Sigmoid colon (tissue), 7 donors: Measurements from ENCODE around the gene TOPBP1. TPM values are rescaled to one million over a fixed set of nuclear protein-coding genes. Genes with fewer than 3 reads are reported as not detected.

ENCODE experiments used
- DNase-seq: peaks from one replicate; pipeline ENCODE4 v3.0.0-alpha.2; 2019
- H3K27ac ChIP-seq, 4 donors: fragments of 200-600 bp; sonication (generic); one replicate each; pipeline ENCODE4 v1.5.1; 2016 to 2019; ENCODE audit warnings: mild to moderate bottlenecking in 1 of 4
- H3K27me3 ChIP-seq, 3 donors: fragments of 200-600 bp; sonication (generic); one replicate each; pipeline ENCODE4 v1.5.1; 2019; ENCODE audit warnings: mild to moderate bottlenecking in 1 of 3
- H3K36me3 ChIP-seq, 4 donors: fragments of 200-600 bp; sonication (generic); one replicate each; pipeline ENCODE4 v1.5.1; 2016 to 2019
- H3K4me1 ChIP-seq, 4 donors: fragments of 200-600 bp; sonication (generic); one replicate each; pipeline ENCODE4 v1.5.1; 2017 to 2019
- H3K4me3 ChIP-seq, 4 donors: fragments of 200-600 bp; sonication (generic); one replicate each; pipeline ENCODE4 v1.5.1; 2017 to 2019; ENCODE audit warnings: mild to moderate bottlenecking in 2 of 4, moderate library complexity in 1 of 4
- H3K9me3 ChIP-seq, 4 donors: fragments of 200-600 bp in 3 of 4; sonication (generic) in 3 of 4; one replicate each; pipeline versions ENCODE4 v1.5.1 to v1.6.1; 2013 to 2019
- CTCF ChIP-seq, 4 experiments: fragments of 450-650 bp in 3 of 4; fragments of 200-600 bp in 1 of 4; IDR thresholded peaks; one replicate each; pipeline ENCODE4 v1.5.1; 2016 to 2019; ENCODE audit warnings: antibody characterized with exemption in 4 of 4, mild to moderate bottlenecking in 3 of 4, moderate library complexity in 2 of 4
- EP300 ChIP-seq, 4 donors: sonication (generic); formaldehyde crosslinking; IDR thresholded peaks; one replicate each; pipeline ENCODE4 v1.6.1; 2017; ENCODE audit warnings: antibody characterized with exemption in 4 of 4
- POLR2A ChIP-seq, 2 donors: fragments of 450-650 bp; IDR thresholded peaks; one replicate each; pipeline ENCODE4 v1.6.1; 2016; ENCODE audit warnings: antibody characterized with exemption in 2 of 2, mild to moderate bottlenecking in 2 of 2, moderate library complexity in 2 of 2
- POLR2AphosphoS5 ChIP-seq, 4 donors: sonication (generic); formaldehyde crosslinking; IDR thresholded peaks; one replicate each; pipeline ENCODE4 v1.6.1; 2017; ENCODE audit warnings: antibody characterized with exemption in 4 of 4
- WGBS, 2 donors: extraction: QIAGEN DNeasy Blood & Tissue Kit; methylation state at CpG; one replicate each; pipeline ENCODE4 v1.1.7; 2013; 5-methylcytosine and 5-hydroxymethylcytosine counted together
- intact Hi-C: fragments of 100-400 bp; cut with DNase I; formaldehyde crosslinking; loops from one replicate; pipeline ENCODE4 v1.15.1; 2023
- polyA plus RNA-seq, 3 donors: library from polyadenylated mRNA; stranded (reverse); fragments of 200-250 nt; gene quantifications; one replicate each; pipeline ENCODE4 v1.2.3, GENCODE V29; 2013
- total RNA-seq, 4 donors: library from RNA; depleted of rRNA; stranded (reverse); fragments of >200 nt; gene quantifications; one replicate each; pipeline ENCODE4 v1.1.0, GENCODE V29; 2016
- donor health status: healthy with polysubstance abuse.
- donor health status: Bipolar disorder and iron deficiency.
- donor health status: healthy.

The TOPBP1 gene
- total and polyA plus RNA-seq, 7 donors: 4.8 to 30.2 (median 15.9) TPM

- no peak for DNase-seq
- Histone ChIP-seq H3K9me3 (no peaks in the 10 kb centered on the region), H3K27ac (no peak overlapping the region), H3K36me3 (peaks cover 0 to 45% (median 9%) of the 10 kb centered on the region in 4 donors), H3K4me3 (no peak overlapping the region), H3K27me3 (no peaks in the 10 kb centered on the region), H3K4me1 (peaks cover 0 to 28% (median 12%) of the 10 kb centered on the region in 4 donors)
- WGBS, 2 donors: 83 to 86% methylated on average over 2 of the region's 2 CpGs
- intact Hi-C loops: loop anchor here (5.0 to 10.0 kb wide), 4 partner anchors 83 to 935 kb away; partner anchors contain the start of gene NPHP3
- no peak for TF ChIP-seq EP300 (IDR thresholded peaks at IDR 0.05)
- TF ChIP-seq POLR2A (IDR thresholded peaks at IDR 0.05): no peak
- TF ChIP-seq CTCF (IDR thresholded peaks at IDR 0.05): no peak
- no peak for TF ChIP-seq POLR2AphosphoS5 (IDR thresholded peaks at IDR 0.05)
Measured at GRCh38 chr3:133659806-133660205, 1.9 kb downstream of the TOPBP1 start.

- WGBS, 2 donors: 88 to 93% methylated on average over 4 of the region's 4 CpGs
- TF ChIP-seq POLR2AphosphoS5 (IDR thresholded peaks at IDR 0.05) (no peak), CTCF (IDR thresholded peaks at IDR 0.05) (no peak), EP300 (IDR thresholded peaks at IDR 0.05) (no peak), POLR2A (IDR thresholded peaks at IDR 0.05) (no peak)
- H3K9me3 ChIP-seq: no peaks in the 10 kb centered on the region
- no peak overlapping the region for H3K4me3 ChIP-seq
- peaks cover 0 to 82% (median 12%) of the 10 kb centered on the region in 4 donors for H3K36me3 ChIP-seq
- no peak overlapping the region for H3K27ac ChIP-seq
- DNase-seq: no peak
- intact Hi-C loops: no loop called here
- H3K4me1 ChIP-seq: peaks cover 0 to 13% (median 5%) of the 10 kb centered on the region in 4 donors
- no peaks in the 10 kb centered on the region for H3K27me3 ChIP-seq
Measured at GRCh38 chr3:133655731-133656515, 5.8 kb downstream of the TOPBP1 start.

- Histone ChIP-seq H3K27me3 (no peaks in the 10 kb centered on the region), H3K4me3 (no peak overlapping the region), H3K36me3 (peaks cover 0 to 81% (median 10%) of the 10 kb centered on the region in 4 donors), H3K9me3 (no peaks in the 10 kb centered on the region), H3K4me1 (peaks cover 0 to 6% (median 2%) of the 10 kb centered on the region in 4 donors), H3K27ac (no peak overlapping the region)
- WGBS, 2 donors: 87 to 89% methylated on average over 4 of the region's 4 CpGs
- intact Hi-C loops: no loop called here
- TF ChIP-seq EP300 (IDR thresholded peaks at IDR 0.05) (no peak), POLR2AphosphoS5 (IDR thresholded peaks at IDR 0.05) (no peak), CTCF (IDR thresholded peaks at IDR 0.05) (no peak), POLR2A (IDR thresholded peaks at IDR 0.05) (no peak)
- DNase-seq: no peak
Measured at GRCh38 chr3:133649486-133650068, 12.2 kb downstream of the TOPBP1 start.

GRCh38 chr3:133644768-133645167, 17.0 kb downstream of the TOPBP1 start:
- H3K4me1 ChIP-seq: peaks cover 0 to 7% (median 2%) of the 10 kb centered on the region in 4 donors
- no peak overlapping the region for H3K27ac ChIP-seq
- no peaks in the 10 kb centered on the region for H3K27me3 ChIP-seq
- intact Hi-C loops: no loop called here
- peaks cover 0 to 75% (median 10%) of the 10 kb centered on the region in 4 donors for H3K36me3 ChIP-seq
- H3K4me3 ChIP-seq: no peak overlapping the region
- DNase-seq: no peak
- TF ChIP-seq POLR2AphosphoS5 (IDR thresholded peaks at IDR 0.05) (no peak), POLR2A (IDR thresholded peaks at IDR 0.05) (no peak), CTCF (IDR thresholded peaks at IDR 0.05) (no peak), EP300 (IDR thresholded peaks at IDR 0.05) (no peak)
- no peaks in the 10 kb centered on the region for H3K9me3 ChIP-seq
- WGBS, 2 donors: 97 to 100% methylated on average over 1 of the region's 1 CpG
